ENCODE measurements around the gene NRG2.

NRG2 gene

GRCh38 chr5:139843991-139844390 is 199.1 kb downstream of the NRG2 start:
- in situ Hi-C loops (cut with MboI; ENCODE audit: low sequenced_read_pairs, unreplicated experiment), result no loop called here
- TF ChIP-seq, protein P1, sequence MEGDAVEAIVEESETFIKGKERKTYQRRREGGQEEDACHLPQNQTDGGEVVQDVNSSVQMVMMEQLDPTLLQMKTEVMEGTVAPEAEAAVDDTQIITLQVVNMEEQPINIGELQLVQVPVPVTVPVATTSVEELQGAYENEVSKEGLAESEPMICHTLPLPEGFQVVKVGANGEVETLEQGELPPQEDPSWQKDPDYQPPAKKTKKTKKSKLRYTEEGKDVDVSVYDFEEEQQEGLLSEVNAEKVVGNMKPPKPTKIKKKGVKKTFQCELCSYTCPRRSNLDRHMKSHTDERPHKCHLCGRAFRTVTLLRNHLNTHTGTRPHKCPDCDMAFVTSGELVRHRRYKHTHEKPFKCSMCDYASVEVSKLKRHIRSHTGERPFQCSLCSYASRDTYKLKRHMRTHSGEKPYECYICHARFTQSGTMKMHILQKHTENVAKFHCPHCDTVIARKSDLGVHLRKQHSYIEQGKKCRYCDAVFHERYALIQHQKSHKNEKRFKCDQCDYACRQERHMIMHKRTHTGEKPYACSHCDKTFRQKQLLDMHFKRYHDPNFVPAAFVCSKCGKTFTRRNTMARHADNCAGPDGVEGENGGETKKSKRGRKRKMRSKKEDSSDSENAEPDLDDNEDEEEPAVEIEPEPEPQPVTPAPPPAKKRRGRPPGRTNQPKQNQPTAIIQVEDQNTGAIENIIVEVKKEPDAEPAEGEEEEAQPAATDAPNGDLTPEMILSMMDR (IDR thresholded peaks at IDR 0.05; ENCODE audit: borderline replicate concordance, control extremely low read depth, extremely low read depth, insufficient read depth, missing control alignments), result no peak
- peak; percentile 55 for DNase-seq (ENCODE audit: low spot score)

- no peak for DNase-seq (ENCODE audit: low spot score)
- in situ Hi-C loops (cut with MboI; ENCODE audit: low sequenced_read_pairs, unreplicated experiment), result no loop called here
- TF ChIP-seq, protein P1 (IDR thresholded peaks at IDR 0.05; ENCODE audit: borderline replicate concordance, control extremely low read depth, extremely low read depth, insufficient read depth, missing control alignments), result no peak
Measured at GRCh38 chr5:139842321-139842720, 200.8 kb downstream of the NRG2 start.

GRCh38 chr5:139841549-139841948 is 201.6 kb downstream of the NRG2 start:
- TF ChIP-seq, protein P1 (IDR thresholded peaks at IDR 0.05; ENCODE audit: borderline replicate concordance, control extremely low read depth, extremely low read depth, insufficient read depth, missing control alignments), result no peak
- in situ Hi-C loops (cut with MboI; ENCODE audit: low sequenced_read_pairs, unreplicated experiment), result no loop called here
- DNase-seq (ENCODE audit: low spot score), result no peak

DNA sequence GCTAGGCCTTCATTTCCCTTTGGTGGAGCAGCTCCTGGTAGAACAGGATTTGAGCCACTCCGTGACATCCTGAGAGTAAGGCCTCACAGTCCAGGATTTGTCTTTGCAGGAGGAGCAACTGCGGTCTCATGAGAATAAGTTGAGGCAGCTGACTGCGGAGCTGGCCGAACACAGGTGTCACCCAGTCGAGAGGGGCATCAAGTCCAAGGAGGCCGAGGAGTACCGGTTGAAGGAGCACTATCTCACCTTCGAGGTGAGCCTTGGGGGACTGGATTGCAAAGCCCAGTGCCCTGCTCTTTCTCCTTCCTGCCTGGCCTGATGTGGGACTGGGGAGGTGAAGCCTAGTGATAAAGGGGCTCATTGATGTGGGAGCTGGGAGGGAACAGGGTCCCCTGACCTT is 203.2 kb downstream of the NRG2 start:
- in situ Hi-C loops (cut with MboI; ENCODE audit: low sequenced_read_pairs, unreplicated experiment), result no loop called here

GRCh38 chr5:139839232-139839815 is 203.8 kb downstream of the NRG2 start:
- TF ChIP-seq, protein P1 (IDR thresholded peaks at IDR 0.05; ENCODE audit: borderline replicate concordance, control extremely low read depth, extremely low read depth, insufficient read depth, missing control alignments), result no peak
- in situ Hi-C loops (cut with MboI; ENCODE audit: low sequenced_read_pairs, unreplicated experiment), result no loop called here
- DNase-seq (ENCODE audit: low spot score), result no peak

More for the DNA sequence above, 203.2 kb downstream of the NRG2 start:
- DNase-seq (ENCODE audit: low spot score), result no peak
- TF ChIP-seq, protein P1 (IDR thresholded peaks at IDR 0.05; ENCODE audit: borderline replicate concordance, control extremely low read depth, extremely low read depth, insufficient read depth, missing control alignments), result no peak

- TF ChIP-seq, protein P1 (IDR thresholded peaks at IDR 0.05; ENCODE audit: borderline replicate concordance, control extremely low read depth, extremely low read depth, insufficient read depth, missing control alignments), result no peak
- DNase-seq (ENCODE audit: low spot score), result no peak
- in situ Hi-C loops (cut with MboI; ENCODE audit: low sequenced_read_pairs, unreplicated experiment), result no loop called here
Measured at GRCh38 chr5:139838381-139839197, 204.5 kb downstream of the NRG2 start.

All from GM13976 (cell line).